ENCODE data around the gene KIF5C. TPM values are rescaled to one million over a fixed set of nuclear protein-coding genes. Genes with fewer than 3 reads are reported as not detected.

The KIF5C gene
- total RNA-seq, 1 donor from 2014 or later = 1.3 TPM

DNA sequence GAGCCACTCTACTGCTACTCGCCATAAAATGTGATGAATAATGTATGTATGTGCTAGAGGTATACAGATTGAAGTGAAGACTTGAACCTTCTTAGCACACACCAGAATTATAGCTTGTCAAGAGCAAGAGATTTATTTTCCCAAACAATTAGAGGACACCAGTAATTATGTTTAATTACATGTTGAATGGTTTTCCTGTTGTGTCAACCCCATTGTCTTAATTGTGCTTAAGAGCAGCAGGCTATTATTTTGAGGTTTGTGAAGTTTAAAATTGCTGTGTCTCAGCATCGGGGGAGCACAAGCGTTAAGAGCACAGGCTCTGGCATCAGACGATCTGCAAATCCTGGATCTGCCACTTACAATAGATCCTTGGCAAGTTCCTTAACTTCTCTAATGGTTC is 29.0 kb downstream of the KIF5C start:
- TF ChIP-seq, protein P1, sequence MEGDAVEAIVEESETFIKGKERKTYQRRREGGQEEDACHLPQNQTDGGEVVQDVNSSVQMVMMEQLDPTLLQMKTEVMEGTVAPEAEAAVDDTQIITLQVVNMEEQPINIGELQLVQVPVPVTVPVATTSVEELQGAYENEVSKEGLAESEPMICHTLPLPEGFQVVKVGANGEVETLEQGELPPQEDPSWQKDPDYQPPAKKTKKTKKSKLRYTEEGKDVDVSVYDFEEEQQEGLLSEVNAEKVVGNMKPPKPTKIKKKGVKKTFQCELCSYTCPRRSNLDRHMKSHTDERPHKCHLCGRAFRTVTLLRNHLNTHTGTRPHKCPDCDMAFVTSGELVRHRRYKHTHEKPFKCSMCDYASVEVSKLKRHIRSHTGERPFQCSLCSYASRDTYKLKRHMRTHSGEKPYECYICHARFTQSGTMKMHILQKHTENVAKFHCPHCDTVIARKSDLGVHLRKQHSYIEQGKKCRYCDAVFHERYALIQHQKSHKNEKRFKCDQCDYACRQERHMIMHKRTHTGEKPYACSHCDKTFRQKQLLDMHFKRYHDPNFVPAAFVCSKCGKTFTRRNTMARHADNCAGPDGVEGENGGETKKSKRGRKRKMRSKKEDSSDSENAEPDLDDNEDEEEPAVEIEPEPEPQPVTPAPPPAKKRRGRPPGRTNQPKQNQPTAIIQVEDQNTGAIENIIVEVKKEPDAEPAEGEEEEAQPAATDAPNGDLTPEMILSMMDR (IDR thresholded peaks at IDR 0.05; ENCODE audit: unreplicated experiment) = no peak
- no peaks in the 10 kb centered on the region for H3K4me1 Mint-ChIP-seq
- H3K9me3 Mint-ChIP-seq = no peaks in the 10 kb centered on the region
- no peak overlapping the region for H3K27ac Mint-ChIP-seq
- no peak for DNase-seq (ENCODE audit: low spot score in 2 of 2, unreplicated experiment in 2 of 2)
- H3K4me3 Mint-ChIP-seq = no peak overlapping the region
- H3K36me3 Mint-ChIP-seq = peaks cover 3% of the 10 kb centered on the region
- no peaks in the 10 kb centered on the region for H3K27me3 Mint-ChIP-seq (ENCODE audit: low read depth)

DNA sequence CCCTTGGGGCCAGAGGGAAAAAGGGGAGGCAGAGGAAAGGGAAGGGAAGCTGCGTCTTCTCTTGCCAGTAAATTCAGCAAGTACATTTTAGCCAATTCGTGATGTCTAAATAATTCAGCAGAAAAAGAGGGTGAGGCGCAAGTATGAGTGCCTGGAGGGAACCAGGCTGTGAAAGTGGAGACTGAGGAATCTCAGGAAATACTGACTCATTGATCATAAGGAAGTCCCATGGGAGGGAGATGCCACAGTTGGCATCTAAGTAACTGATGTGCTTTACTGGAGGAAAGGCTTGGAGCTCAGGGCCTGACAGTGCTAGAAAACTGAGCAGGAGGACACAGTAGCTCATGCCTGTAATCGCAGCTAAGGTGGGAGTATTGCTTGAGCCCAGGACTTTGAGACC is 31.1 kb downstream of the KIF5C start:
- no peak overlapping the region for H3K4me3 Mint-ChIP-seq
- H3K27ac Mint-ChIP-seq = no peak overlapping the region
- H3K4me1 Mint-ChIP-seq = no peaks in the 10 kb centered on the region
- TF ChIP-seq, protein P1 (IDR thresholded peaks at IDR 0.05; ENCODE audit: unreplicated experiment) = no peak
- no peaks in the 10 kb centered on the region for H3K9me3 Mint-ChIP-seq
- DNase-seq (ENCODE audit: low spot score in 2 of 2, unreplicated experiment in 2 of 2) = no peak
- peaks cover 1% of the 10 kb centered on the region for H3K27me3 Mint-ChIP-seq (ENCODE audit: low read depth)
- H3K36me3 Mint-ChIP-seq = peaks cover 3% of the 10 kb centered on the region

DNA sequence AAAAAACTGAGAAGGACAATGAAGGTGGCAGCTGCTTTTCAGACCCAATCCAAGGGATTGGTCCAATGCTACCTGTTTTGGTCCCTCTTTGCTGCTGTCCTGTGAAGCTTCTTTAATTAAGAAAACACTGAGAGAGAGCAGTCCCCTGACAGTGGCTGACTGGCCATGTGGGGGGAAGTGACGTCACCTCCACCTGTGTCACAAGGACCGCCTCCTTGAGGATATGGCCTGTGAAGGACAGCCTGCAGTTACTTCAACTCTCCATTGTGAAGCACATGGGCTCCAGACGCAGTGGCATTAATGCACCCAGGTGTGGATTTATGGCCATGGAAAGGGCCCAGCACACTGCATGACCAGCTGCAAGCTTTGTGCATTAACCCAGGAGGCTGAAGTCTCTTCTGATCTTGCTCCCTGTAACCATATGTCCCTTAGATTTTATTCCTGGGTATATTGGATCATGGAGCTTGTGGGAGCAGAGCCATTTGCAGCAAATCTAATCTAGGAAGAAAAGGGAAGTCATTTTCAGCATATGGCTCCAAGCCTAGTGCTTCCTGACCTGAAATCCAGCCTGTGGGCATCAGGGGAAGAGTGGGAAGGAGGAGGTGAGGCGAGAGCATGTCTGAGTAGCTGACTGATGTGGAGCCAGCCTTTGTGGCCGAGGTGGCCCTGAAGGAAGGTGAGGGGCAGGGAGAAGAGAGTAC is 32.2 kb downstream of the KIF5C start:
- Mint-ChIP-seq H3K27ac (no peak overlapping the region), H3K4me3 (no peak overlapping the region), H3K36me3 (peaks cover 3% of the 10 kb centered on the region), H3K4me1 (no peaks in the 10 kb centered on the region), H3K27me3 (ENCODE audit: low read depth) (peaks cover 1% of the 10 kb centered on the region), H3K9me3 (no peaks in the 10 kb centered on the region)
- TF ChIP-seq, protein P1 (IDR thresholded peaks at IDR 0.05; ENCODE audit: unreplicated experiment) = no peak
- no peak for DNase-seq (ENCODE audit: low spot score in 2 of 2, unreplicated experiment in 2 of 2)

DNA sequence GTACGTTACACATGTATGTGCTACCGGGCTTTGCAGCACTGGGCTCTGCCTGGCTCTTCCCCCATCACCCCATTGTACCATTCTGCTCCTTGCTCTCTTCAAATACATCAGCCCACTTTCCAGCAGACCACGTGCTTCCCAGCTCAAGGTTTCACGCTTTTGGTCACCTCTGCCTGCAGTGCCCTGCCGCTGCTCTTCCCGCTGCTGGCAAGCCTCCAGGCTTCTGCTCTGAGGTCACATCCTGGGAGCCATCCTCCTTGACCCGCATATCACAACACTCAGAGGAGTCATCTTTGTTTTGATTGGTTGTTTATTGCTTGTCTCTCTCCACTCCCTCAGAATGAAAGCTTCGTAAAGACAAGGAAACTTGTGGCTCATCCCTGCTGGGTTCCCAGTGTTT is 34.1 kb downstream of the KIF5C start:
- Mint-ChIP-seq H3K27me3 (ENCODE audit: low read depth) (peaks cover 1% of the 10 kb centered on the region), H3K4me3 (no peak overlapping the region), H3K9me3 (no peaks in the 10 kb centered on the region), H3K4me1 (no peaks in the 10 kb centered on the region), H3K36me3 (peaks cover 3% of the 10 kb centered on the region), H3K27ac (no peak overlapping the region)
- no peak for DNase-seq (ENCODE audit: low spot score in 2 of 2, unreplicated experiment in 2 of 2)
- TF ChIP-seq, protein P1 (IDR thresholded peaks at IDR 0.05; ENCODE audit: unreplicated experiment) = no peak

DNA sequence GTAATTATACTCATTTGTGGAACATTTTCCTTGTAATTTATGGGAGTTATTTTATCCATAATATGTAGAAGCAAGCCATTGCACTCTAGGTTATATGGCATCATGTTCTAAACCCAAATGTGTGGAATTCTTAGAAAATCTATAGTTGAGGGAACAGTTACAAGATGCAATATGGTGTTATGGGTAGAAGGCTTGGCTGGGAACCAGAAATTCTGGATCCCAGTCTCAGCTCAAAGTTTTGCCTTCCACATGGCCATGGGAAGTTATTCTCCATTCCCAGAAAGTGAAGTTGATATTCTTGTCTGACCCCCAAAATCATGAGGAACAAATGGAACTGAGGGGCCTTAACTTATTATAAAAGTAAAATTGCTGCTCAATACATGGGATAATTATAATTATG is 38.0 kb downstream of the KIF5C start:
- H3K9me3 Mint-ChIP-seq = no peaks in the 10 kb centered on the region
- H3K27me3 Mint-ChIP-seq (ENCODE audit: low read depth) = peaks cover 1% of the 10 kb centered on the region
- no peaks in the 10 kb centered on the region for H3K36me3 Mint-ChIP-seq
- DNase-seq (ENCODE audit: low spot score in 2 of 2, unreplicated experiment in 2 of 2) = no peak
- H3K27ac Mint-ChIP-seq = no peak overlapping the region
- TF ChIP-seq, protein P1 (IDR thresholded peaks at IDR 0.05; ENCODE audit: unreplicated experiment) = no peak
- no peak overlapping the region for H3K4me3 Mint-ChIP-seq
- H3K4me1 Mint-ChIP-seq = no peaks in the 10 kb centered on the region

Data from mesothelial cell of epicardium (in vitro differentiated cells).